ENCODE data around the gene GGA1.

GGA1 gene

DNA sequence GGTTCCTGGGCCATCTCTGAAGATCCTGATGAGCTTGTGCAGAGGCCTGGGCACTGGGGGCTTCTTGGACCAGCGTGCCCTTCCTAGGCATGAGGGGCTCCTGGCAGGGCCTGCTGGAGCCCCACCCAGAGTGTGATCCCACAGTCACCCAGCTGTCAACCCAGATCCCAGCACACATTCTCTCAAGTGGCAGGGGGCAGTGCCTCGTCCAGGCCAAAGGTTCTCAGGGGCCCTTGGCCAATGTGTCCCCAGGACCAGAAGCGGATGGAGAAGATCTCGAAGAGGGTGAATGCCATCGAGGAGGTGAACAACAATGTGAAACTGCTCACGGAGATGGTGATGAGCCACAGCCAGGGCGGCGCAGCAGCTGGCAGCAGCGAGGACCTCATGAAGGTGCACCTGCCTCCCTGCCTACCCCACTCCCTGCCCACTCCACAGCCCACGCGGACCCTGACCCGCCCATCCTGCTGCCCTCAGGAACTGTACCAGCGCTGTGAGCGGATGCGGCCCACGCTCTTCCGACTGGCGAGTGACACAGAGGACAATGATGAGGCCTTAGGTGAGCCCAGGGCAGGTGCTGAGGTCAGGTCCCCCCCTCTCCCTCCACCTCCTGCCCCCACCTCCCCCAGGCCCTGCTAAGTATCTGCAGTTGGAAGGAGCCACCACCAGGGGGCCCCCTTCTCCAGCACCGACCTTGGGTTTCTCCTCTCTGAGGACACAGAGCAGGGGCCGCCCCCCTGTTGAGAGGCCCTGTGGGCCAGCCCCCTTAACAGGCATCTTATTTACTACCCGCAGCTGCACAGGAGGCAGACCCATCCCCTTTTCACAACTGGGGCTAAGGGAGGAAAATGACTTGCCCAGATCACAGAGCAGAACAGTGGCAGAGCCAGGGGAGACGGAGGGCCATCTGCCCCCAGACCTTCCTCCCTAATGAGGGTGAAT lies 14.7 kb downstream of the GGA1 start:
- DNase-seq (ENCODE audit: extremely low read depth, low read depth) = no peak
- TF ChIP-seq, protein P1, sequence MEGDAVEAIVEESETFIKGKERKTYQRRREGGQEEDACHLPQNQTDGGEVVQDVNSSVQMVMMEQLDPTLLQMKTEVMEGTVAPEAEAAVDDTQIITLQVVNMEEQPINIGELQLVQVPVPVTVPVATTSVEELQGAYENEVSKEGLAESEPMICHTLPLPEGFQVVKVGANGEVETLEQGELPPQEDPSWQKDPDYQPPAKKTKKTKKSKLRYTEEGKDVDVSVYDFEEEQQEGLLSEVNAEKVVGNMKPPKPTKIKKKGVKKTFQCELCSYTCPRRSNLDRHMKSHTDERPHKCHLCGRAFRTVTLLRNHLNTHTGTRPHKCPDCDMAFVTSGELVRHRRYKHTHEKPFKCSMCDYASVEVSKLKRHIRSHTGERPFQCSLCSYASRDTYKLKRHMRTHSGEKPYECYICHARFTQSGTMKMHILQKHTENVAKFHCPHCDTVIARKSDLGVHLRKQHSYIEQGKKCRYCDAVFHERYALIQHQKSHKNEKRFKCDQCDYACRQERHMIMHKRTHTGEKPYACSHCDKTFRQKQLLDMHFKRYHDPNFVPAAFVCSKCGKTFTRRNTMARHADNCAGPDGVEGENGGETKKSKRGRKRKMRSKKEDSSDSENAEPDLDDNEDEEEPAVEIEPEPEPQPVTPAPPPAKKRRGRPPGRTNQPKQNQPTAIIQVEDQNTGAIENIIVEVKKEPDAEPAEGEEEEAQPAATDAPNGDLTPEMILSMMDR (IDR thresholded peaks at IDR 0.05; ENCODE audit: low read depth, low read length) = peak; percentile 71

GRCh38 chr22:37624017-37624365 lies 15.4 kb downstream of the GGA1 start:
- TF ChIP-seq, protein P1 (IDR thresholded peaks at IDR 0.05; ENCODE audit: low read depth, low read length) = no peak
- no peak for DNase-seq (ENCODE audit: extremely low read depth, low read depth)

- DNase-seq (ENCODE audit: extremely low read depth, low read depth) = no peak
- TF ChIP-seq, protein P1 (IDR thresholded peaks at IDR 0.05; ENCODE audit: low read depth, low read length) = no peak
Observed at GRCh38 chr22:37624876-37625275, 16.2 kb downstream of the GGA1 start.

- no peak for DNase-seq (ENCODE audit: extremely low read depth, low read depth)
- TF ChIP-seq, protein P1 (IDR thresholded peaks at IDR 0.05; ENCODE audit: low read depth, low read length) = no peak
Observed at GRCh38 chr22:37625737-37626136, 17.1 kb downstream of the GGA1 start.

DNA sequence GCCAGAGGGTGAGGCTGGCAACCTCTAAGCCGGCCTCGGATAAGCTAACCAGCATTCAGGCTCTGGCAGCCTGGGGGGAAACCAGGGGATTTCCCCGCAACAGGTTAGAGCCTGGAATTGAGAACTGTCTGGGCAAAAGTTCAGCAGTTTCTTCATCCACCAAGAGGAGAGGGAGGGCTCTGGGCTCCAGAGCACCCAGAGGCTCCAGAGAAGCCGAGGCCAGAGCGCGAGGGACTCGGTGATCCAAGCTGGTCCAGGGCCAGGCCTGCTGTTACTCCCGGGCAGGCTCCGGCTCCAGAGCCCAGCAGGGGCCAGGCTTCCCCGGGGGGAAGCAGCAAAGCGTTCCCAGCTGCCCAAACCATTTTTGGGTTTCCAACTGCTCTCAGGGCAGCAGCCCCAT lies 17.5 kb downstream of the GGA1 start:
- no peak for DNase-seq (ENCODE audit: extremely low read depth, low read depth)
- TF ChIP-seq, protein P1 (IDR thresholded peaks at IDR 0.05; ENCODE audit: low read depth, low read length) = no peak; the same call in none of the 2 replicates

GRCh38 chr22:37626556-37627075 lies 18.0 kb downstream of the GGA1 start:
- TF ChIP-seq, protein P1 (IDR thresholded peaks at IDR 0.05; ENCODE audit: low read depth, low read length) = no peak
- no peak for DNase-seq (ENCODE audit: extremely low read depth, low read depth)

DNA sequence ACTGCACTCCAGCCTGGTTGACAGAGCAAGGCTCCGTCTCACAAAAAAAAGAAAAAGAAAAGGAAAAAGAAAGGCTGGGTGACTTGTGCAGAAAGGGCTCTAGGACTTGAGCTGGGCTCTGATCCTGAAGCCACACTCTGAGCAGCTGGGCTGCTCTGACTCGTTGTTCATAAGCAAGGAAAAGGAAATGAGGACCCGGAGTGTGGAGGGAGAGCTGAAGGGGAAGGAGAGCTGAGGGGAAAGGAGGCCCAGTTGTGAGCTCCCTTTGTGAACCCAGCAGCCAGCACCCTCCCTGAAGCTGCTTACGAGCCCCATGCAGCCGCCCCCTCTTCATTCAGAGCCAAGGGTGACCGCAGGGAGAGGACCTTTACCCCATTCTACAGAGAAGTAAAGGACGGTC lies 18.5 kb downstream of the GGA1 start:
- TF ChIP-seq, protein P1 (IDR thresholded peaks at IDR 0.05; ENCODE audit: low read depth, low read length) = no peak
- no peak for DNase-seq (ENCODE audit: extremely low read depth, low read depth)
